Measurements from ENCODE around the gene RCCD1.

The RCCD1 gene

DNA sequence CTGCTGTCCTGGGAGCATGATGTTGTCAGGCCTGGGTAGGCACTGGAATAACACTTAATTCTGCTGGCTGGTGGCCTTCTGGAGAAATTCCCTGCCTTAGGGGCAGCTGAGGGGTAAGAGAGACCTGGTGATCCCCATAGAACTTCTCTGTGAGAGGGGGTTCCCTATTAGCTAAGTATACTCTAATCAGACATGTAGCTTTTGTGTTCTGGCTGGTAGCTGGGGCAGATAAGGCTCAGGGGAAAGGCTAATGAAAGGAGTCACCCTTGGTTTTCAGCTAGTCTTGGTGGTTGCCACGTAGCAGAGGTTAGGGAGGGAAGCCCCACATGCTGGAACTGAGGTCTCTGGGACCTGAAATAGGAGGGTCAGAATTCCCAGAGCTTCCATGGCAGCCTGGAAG is 21.4 kb upstream of the RCCD1 start:
- H4K20me1 ChIP-seq (ENCODE audit: insufficient read depth, low read length, poor library complexity, severe bottlenecking), result peaks cover 18% of the 10 kb centered on the region
- peaks cover 45% of the 10 kb centered on the region for H3K4me1 ChIP-seq (ENCODE audit: insufficient read depth, low read length, poor library complexity, severe bottlenecking)
- H3K9ac ChIP-seq (ENCODE audit: low read depth, low read length, poor library complexity, severe bottlenecking), result peak overlapping the region; percentile 82
- H3K27me3 ChIP-seq (ENCODE audit: insufficient read depth, low read length, poor library complexity, severe bottlenecking), result no peaks in the 10 kb centered on the region
- peaks cover 44% of the 10 kb centered on the region for H3K79me2 ChIP-seq (ENCODE audit: insufficient read depth, low read length)
- no peak overlapping the region for H3K4me3 ChIP-seq (ENCODE audit: low read length, poor library complexity, severe bottlenecking)
- H3K9me3 ChIP-seq (ENCODE audit: insufficient read depth, low read depth, low read length), result no peaks in the 10 kb centered on the region
- no peak overlapping the region for H3K4me2 ChIP-seq (ENCODE audit: low read depth, low read length, poor library complexity, severe bottlenecking)
- no peak for TF ChIP-seq CTCF (conservative IDR thresholded peaks at IDR 0.05; ENCODE audit: low read length)
- no peak for TF ChIP-seq EZH2phosphoT487 (IDR thresholded peaks at IDR 0.05; ENCODE audit: borderline replicate concordance)
- H3F3A ChIP-seq (ENCODE audit: low read depth), result 0 out of 2 replicates have a peak, but pooled peaks cover 5% of the 10 kb centered on the region
- no peaks in the 10 kb centered on the region for H3K36me3 ChIP-seq (ENCODE audit: insufficient read depth, low read length)
- no peak overlapping the region for H2AFZ ChIP-seq (ENCODE audit: low read length)
- H3K9me2 ChIP-seq (replicated peaks; ENCODE audit: low read depth, low read length), result no peaks in the 10 kb centered on the region

DNA sequence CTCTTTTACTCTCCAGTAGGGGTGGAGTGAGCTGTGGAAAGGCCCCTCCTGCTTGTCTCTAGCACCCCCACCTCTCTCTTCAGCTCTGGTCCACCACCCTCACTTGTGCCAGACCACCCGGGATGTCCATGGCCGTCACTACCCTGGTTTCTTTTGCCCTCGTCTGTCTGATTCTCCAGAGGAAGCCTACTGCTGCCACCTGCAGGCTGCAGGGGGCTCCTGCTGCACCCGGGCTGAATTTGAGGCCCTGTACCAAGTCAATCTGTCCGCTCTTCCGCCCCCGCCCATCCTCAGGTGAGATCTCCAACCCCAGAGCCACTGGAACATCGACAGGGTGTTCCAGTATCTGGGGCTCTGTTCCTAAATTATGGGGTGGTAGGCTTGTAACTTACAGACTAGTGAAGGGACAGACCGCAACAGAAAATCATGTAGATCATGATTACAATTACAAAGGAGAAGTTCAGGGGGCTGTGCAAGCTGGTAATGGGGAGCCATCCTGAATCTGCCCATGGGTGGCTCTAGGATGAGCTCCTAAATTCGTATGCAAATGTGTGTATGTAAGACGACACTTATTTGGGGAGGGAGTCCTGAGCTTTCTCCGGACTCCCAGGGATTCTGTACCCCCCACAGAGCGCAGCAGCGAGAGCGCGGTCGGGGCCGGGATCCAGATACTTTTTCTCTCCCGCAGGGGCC is 20.3 kb upstream of the RCCD1 start:
- Histone ChIP-seq H4K20me1 (ENCODE audit: insufficient read depth, low read length, poor library complexity, severe bottlenecking) (peaks cover 18% of the 10 kb centered on the region), H3K27me3 (ENCODE audit: insufficient read depth, low read length, poor library complexity, severe bottlenecking) (no peaks in the 10 kb centered on the region), H3K9me3 (ENCODE audit: insufficient read depth, low read depth, low read length) (no peaks in the 10 kb centered on the region), H3K4me3 (ENCODE audit: low read length, poor library complexity, severe bottlenecking) (peak overlapping the region; percentile 93), H3K79me2 (ENCODE audit: insufficient read depth, low read length) (peaks cover 36% of the 10 kb centered on the region), H3F3A (ENCODE audit: low read depth) (0 out of 2 replicates have a peak, but pooled peaks cover 5% of the 10 kb centered on the region), H3K9me2 (replicated peaks; ENCODE audit: low read depth, low read length) (no peaks in the 10 kb centered on the region), H3K4me1 (ENCODE audit: insufficient read depth, low read length, poor library complexity, severe bottlenecking) (peaks cover 42% of the 10 kb centered on the region), H3K9ac (ENCODE audit: low read depth, low read length, poor library complexity, severe bottlenecking) (peak overlapping the region; percentile 96), H2AFZ (ENCODE audit: low read length) (peak overlapping the region; percentile 81), H3K36me3 (ENCODE audit: insufficient read depth, low read length) (peaks cover 4% of the 10 kb centered on the region; the same call in 1 of the 2 replicates), H3K4me2 (ENCODE audit: low read depth, low read length, poor library complexity, severe bottlenecking) (peak overlapping the region; percentile 83)
- TF ChIP-seq CTCF (conservative IDR thresholded peaks at IDR 0.05; ENCODE audit: low read length), result peak; percentile 93
- TF ChIP-seq EZH2phosphoT487 (IDR thresholded peaks at IDR 0.05; ENCODE audit: borderline replicate concordance), result no peak

- H4K20me1 ChIP-seq (ENCODE audit: insufficient read depth, low read length, poor library complexity, severe bottlenecking), result peaks cover 18% of the 10 kb centered on the region
- H3K36me3 ChIP-seq (ENCODE audit: insufficient read depth, low read length), result peaks cover 11% of the 10 kb centered on the region; the same call in 1 of the 2 replicates
- 0 out of 2 replicates have a peak, but pooled peaks cover 5% of the 10 kb centered on the region for H3F3A ChIP-seq (ENCODE audit: low read depth)
- H3K4me1 ChIP-seq (ENCODE audit: insufficient read depth, low read length, poor library complexity, severe bottlenecking), result peaks cover 39% of the 10 kb centered on the region
- peak within 1 kb of the TSS; percentile 96 for H3K9ac ChIP-seq (ENCODE audit: low read depth, low read length, poor library complexity, severe bottlenecking)
- no peaks in the 10 kb centered on the region for H3K27me3 ChIP-seq (ENCODE audit: insufficient read depth, low read length, poor library complexity, severe bottlenecking)
- TF ChIP-seq EZH2phosphoT487 (IDR thresholded peaks at IDR 0.05; ENCODE audit: borderline replicate concordance) (no peak), CTCF (conservative IDR thresholded peaks at IDR 0.05; ENCODE audit: low read length) (no peak)
- H2AFZ ChIP-seq (ENCODE audit: low read length), result peak within 1 kb of the TSS; percentile 81
- H3K4me3 ChIP-seq (ENCODE audit: low read length, poor library complexity, severe bottlenecking), result peak within 1 kb of the TSS; percentile 93
- H3K79me2 ChIP-seq (ENCODE audit: insufficient read depth, low read length), result peaks cover 36% of the 10 kb centered on the region
- no peaks in the 10 kb centered on the region for H3K9me3 ChIP-seq (ENCODE audit: insufficient read depth, low read depth, low read length)
- H3K4me2 ChIP-seq (ENCODE audit: low read depth, low read length, poor library complexity, severe bottlenecking), result peak within 1 kb of the TSS; percentile 83
- no peaks in the 10 kb centered on the region for H3K9me2 ChIP-seq (replicated peaks; ENCODE audit: low read depth, low read length)
Observed at GRCh38 chr15:90934949-90935751, 19.5 kb upstream of the RCCD1 start, which contains the start of gene UNC45A. Gene UNC45A (plus strand): TSS chr15:90935285. CDS start chr15:90935325, 40 bp downstream.

Data from Loucy (cell line).